T-helper 22 cell (primary cell): Measurements from ENCODE around the gene SBDS.
"Not testable (repeated sequence)": the region's sequence is repeated elsewhere in the genome, so short reads cannot be mapped to it uniquely, and the experiment has no call there.

Experiments used
- DNase-seq: peaks from one replicate; pipeline ENCODE4 v3.0.0-alpha.2; 2020; ENCODE audit warnings: low read depth

Gene SBDS

GRCh38 chr7:66994691-66995049 lies 716 bp downstream of the SBDS start:
- peak; percentile 21 for DNase-seq

- not testable (repeated sequence) for DNase-seq
Measured at GRCh38 chr7:66994051-66994450, 1.3 kb downstream of the SBDS start.

- DNase-seq = not testable (repeated sequence)
Measured at GRCh38 chr7:66989552-66989951, 5.8 kb downstream of the SBDS start.

GRCh38 chr7:66980336-66980735 lies 15.1 kb downstream of the SBDS start:
- not testable (repeated sequence) for DNase-seq

- DNase-seq = not testable (repeated sequence)
Measured at GRCh38 chr7:66979013-66979412, 16.4 kb downstream of the SBDS start.

GRCh38 chr7:66978312-66978711 lies 17.1 kb downstream of the SBDS start:
- DNase-seq = not testable (repeated sequence)

- no peak for DNase-seq
Measured at GRCh38 chr7:66974986-66975590, 20.3 kb downstream of the SBDS start.

GRCh38 chr7:66970310-66970709 lies 25.1 kb downstream of the SBDS start:
- no peak for DNase-seq

GRCh38 chr7:66969001-66969400 lies 26.4 kb downstream of the SBDS start:
- DNase-seq = not testable (repeated sequence)

- DNase-seq = no peak
Measured at GRCh38 chr7:66967029-66967428, 28.4 kb downstream of the SBDS start.

- DNase-seq = no peak
Measured at GRCh38 chr7:66964411-66964810, 31.0 kb downstream of the SBDS start.

GRCh38 chr7:66961096-66961495 lies 34.3 kb downstream of the SBDS start:
- DNase-seq = no peak

GRCh38 chr7:66960192-66960591 lies 35.2 kb downstream of the SBDS start:
- no peak for DNase-seq

- no peak for DNase-seq
Measured at GRCh38 chr7:66958538-66959350, 36.6 kb downstream of the SBDS start.

- DNase-seq = no peak
Measured at GRCh38 chr7:66957595-66958290, 37.6 kb downstream of the SBDS start.

GRCh38 chr7:66953044-66953427 lies 42.4 kb downstream of the SBDS start:
- no peak for DNase-seq

- no peak for DNase-seq
Measured at GRCh38 chr7:66952343-66953043, 42.9 kb downstream of the SBDS start.

GRCh38 chr7:66950763-66951162 lies 44.6 kb downstream of the SBDS start:
- DNase-seq = no peak

- DNase-seq = no peak
Measured at GRCh38 chr7:66950311-66950710, 45.1 kb downstream of the SBDS start.

GRCh38 chr7:66948480-66949109 lies 46.8 kb downstream of the SBDS start:
- DNase-seq = no peak

- DNase-seq = no peak
Measured at GRCh38 chr7:66946545-66946944, 48.8 kb downstream of the SBDS start.

GRCh38 chr7:66939325-66939724 lies 56.1 kb downstream of the SBDS start:
- no peak for DNase-seq
